Measurements from ENCODE around the gene ATP11C. TPM values are rescaled to one million over a fixed set of nuclear protein-coding genes. Genes with fewer than 3 reads are reported as not detected.

The ATP11C gene
- polyA plus RNA-seq, 1 donor (not counting 4 experiments of a cell fraction or from before 2014, with no cell fraction given), result 14.0 TPM

DNA sequence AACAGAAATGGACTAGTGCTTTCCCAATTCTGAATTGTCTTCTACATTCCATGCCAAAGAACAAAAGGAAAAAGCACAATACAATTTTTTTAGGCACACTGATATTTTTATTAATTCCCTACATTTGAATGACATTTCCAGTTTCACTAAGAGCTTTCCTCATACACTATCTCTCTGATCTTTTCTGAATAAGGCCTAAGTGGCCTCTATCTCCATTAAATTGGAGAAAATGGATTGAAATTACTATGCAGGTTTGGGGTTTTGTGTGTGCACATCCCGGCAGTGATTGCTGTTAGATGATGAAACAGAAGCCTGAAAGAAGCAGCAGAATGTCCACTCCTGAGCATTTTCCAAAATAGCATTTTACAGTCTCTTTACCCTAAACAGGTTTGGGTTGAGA, 104.0 kb downstream of the ATP11C start:
- Histone ChIP-seq H3K4me3 (ENCODE audit: control insufficient read depth in 2 of 3, extremely low read depth in 1 of 3, insufficient read depth in 2 of 3, low read depth in 1 of 3, low read length in 3 of 3) (no peak overlapping the region), H3K9ac (ENCODE audit: control insufficient read depth, extremely low read depth, insufficient read depth, low read length) (no peak overlapping the region), H2AFZ (ENCODE audit: control insufficient read depth, low read length) (no peak overlapping the region), H3K27me3 (ENCODE audit: control insufficient read depth, extremely low read depth, insufficient read depth, low read length) (no peaks in the 10 kb centered on the region), H3K9me1 (ENCODE audit: control insufficient read depth, extremely low read depth, insufficient read depth, low read length) (no peaks in the 10 kb centered on the region), H4K20me1 (ENCODE audit: control insufficient read depth, extremely low read depth, insufficient read depth, low read length) (no peaks in the 10 kb centered on the region), H3K27ac (ENCODE audit: control insufficient read depth, insufficient read depth, low read length) (no peak overlapping the region), H3K79me2 (ENCODE audit: control insufficient read depth, insufficient read depth, low read length) (no peaks in the 10 kb centered on the region), H3K4me2 (ENCODE audit: control insufficient read depth, extremely low read depth, insufficient read depth, low read depth, low read length) (no peak overlapping the region), H3K9me3 (ENCODE audit: control insufficient read depth, low read depth, low read length) (no peaks in the 10 kb centered on the region), H3K36me3 (ENCODE audit: control insufficient read depth in 2 of 2, extremely low read depth in 1 of 2, insufficient read depth in 2 of 2, low read length in 2 of 2) (no peaks in the 10 kb centered on the region), H3K4me1 (ENCODE audit: control insufficient read depth, extremely low read depth, insufficient read depth, low read length) (peaks cover 6% of the 10 kb centered on the region)
- dilution Hi-C loops (cut with MboI; ENCODE audit: extremely low pct_ligation_motif_present, low sequenced_read_pairs), result no loop called here
- DNase-seq (ENCODE audit: low read depth, low spot score), result no peak
- TF ChIP-seq EZH2 (IDR thresholded peaks at IDR 0.05; ENCODE audit: low read length), result no peak
- TF ChIP-seq, protein P1, sequence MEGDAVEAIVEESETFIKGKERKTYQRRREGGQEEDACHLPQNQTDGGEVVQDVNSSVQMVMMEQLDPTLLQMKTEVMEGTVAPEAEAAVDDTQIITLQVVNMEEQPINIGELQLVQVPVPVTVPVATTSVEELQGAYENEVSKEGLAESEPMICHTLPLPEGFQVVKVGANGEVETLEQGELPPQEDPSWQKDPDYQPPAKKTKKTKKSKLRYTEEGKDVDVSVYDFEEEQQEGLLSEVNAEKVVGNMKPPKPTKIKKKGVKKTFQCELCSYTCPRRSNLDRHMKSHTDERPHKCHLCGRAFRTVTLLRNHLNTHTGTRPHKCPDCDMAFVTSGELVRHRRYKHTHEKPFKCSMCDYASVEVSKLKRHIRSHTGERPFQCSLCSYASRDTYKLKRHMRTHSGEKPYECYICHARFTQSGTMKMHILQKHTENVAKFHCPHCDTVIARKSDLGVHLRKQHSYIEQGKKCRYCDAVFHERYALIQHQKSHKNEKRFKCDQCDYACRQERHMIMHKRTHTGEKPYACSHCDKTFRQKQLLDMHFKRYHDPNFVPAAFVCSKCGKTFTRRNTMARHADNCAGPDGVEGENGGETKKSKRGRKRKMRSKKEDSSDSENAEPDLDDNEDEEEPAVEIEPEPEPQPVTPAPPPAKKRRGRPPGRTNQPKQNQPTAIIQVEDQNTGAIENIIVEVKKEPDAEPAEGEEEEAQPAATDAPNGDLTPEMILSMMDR (optimal IDR thresholded peaks at IDR 0.05 in 1 of 3, IDR thresholded peaks at IDR 0.05 in 1 of 3, conservative IDR thresholded peaks at IDR 0.05 in 1 of 3; ENCODE audit: extremely low read depth in 1 of 3, insufficient read depth in 2 of 3, low read length in 3 of 3), result no peak
- FAIRE-seq, result no peak

DNA sequence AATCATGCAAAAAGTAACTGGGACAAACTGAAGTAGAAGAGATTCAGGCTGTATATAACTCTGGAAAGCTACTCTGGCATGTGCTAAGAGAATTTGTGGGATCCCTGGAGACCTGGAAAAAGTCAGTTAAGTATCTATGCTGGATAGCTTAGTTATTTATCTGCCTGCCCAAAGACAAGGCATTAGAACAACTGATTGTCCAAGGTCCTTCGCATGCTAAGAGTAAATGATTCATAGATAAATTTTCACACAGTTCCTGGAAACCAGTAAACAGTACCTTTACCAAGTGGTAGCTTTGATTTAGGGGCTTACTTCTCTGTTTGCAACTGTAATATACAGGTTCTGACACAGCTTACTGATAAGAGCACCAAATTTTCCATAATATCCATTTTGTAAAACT, 104.8 kb downstream of the ATP11C start:
- Histone ChIP-seq H3K9me1 (ENCODE audit: control insufficient read depth, extremely low read depth, insufficient read depth, low read length) (no peaks in the 10 kb centered on the region), H2AFZ (ENCODE audit: control insufficient read depth, low read length) (no peak overlapping the region), H3K27ac (ENCODE audit: control insufficient read depth, insufficient read depth, low read length) (no peak overlapping the region), H3K36me3 (ENCODE audit: control insufficient read depth in 2 of 2, extremely low read depth in 1 of 2, insufficient read depth in 2 of 2, low read length in 2 of 2) (no peaks in the 10 kb centered on the region), H3K4me2 (ENCODE audit: control insufficient read depth, extremely low read depth, insufficient read depth, low read depth, low read length) (no peak overlapping the region), H3K27me3 (ENCODE audit: control insufficient read depth, extremely low read depth, insufficient read depth, low read length) (no peaks in the 10 kb centered on the region), H3K9me3 (ENCODE audit: control insufficient read depth, low read depth, low read length) (no peaks in the 10 kb centered on the region), H4K20me1 (ENCODE audit: control insufficient read depth, extremely low read depth, insufficient read depth, low read length) (no peaks in the 10 kb centered on the region), H3K79me2 (ENCODE audit: control insufficient read depth, insufficient read depth, low read length) (no peaks in the 10 kb centered on the region), H3K4me1 (ENCODE audit: control insufficient read depth, extremely low read depth, insufficient read depth, low read length) (peaks cover 6% of the 10 kb centered on the region), H3K9ac (ENCODE audit: control insufficient read depth, extremely low read depth, insufficient read depth, low read length) (no peak overlapping the region), H3K4me3 (ENCODE audit: control insufficient read depth in 2 of 3, extremely low read depth in 1 of 3, insufficient read depth in 2 of 3, low read depth in 1 of 3, low read length in 3 of 3) (no peak overlapping the region)
- FAIRE-seq (no peak), DNase-seq (ENCODE audit: low read depth, low spot score) (no peak)
- dilution Hi-C loops (cut with MboI; ENCODE audit: extremely low pct_ligation_motif_present, low sequenced_read_pairs), result no loop called here
- TF ChIP-seq EZH2 (IDR thresholded peaks at IDR 0.05; ENCODE audit: low read length), result no peak
- TF ChIP-seq, protein P1 (optimal IDR thresholded peaks at IDR 0.05 in 1 of 3, IDR thresholded peaks at IDR 0.05 in 1 of 3, conservative IDR thresholded peaks at IDR 0.05 in 1 of 3; ENCODE audit: extremely low read depth in 1 of 3, insufficient read depth in 2 of 3, low read length in 3 of 3), result no peak

Measured in keratinocyte (primary cell).